ENCODE data around the gene KPNA6.

- TF ChIP-seq CTCF (IDR thresholded peaks at IDR 0.05) (no peak), POLR2A (IDR thresholded peaks at IDR 0.05) (no peak)
These were observed 6.8 kb upstream of the KPNA6 start for GRCh38 chr1:32100807-32101708.

Measured in vagina (tissue), 2 donors.